B cell (primary cell): ENCODE data around the gene SMAD2. TPM values are rescaled to one million over a fixed set of nuclear protein-coding genes. Genes with fewer than 3 reads are reported as not detected.

Experiments used
- ATAC-seq: fragments of 200-7000 bp; cut with Tn5 transposase; one replicate; pipeline ENCODE4 v1.10.0; 2021; ENCODE audit warnings: low read depth, mild to moderate bottlenecking, moderate number of reproducible peaks, moderate library complexity
- CTCF ChIA-PET: fragments of 350-600 bp; sonication (Branson Sonifier 250); formaldehyde crosslinking; loops from one replicate; lab custom pipeline; 2021; ENCODE audit warnings: antibody characterized with exemption, inconsistent platforms; lab: Charles Lee
- POLR2A ChIA-PET: fragments of 350-600 bp; sonication (Branson Sonifier 250); formaldehyde crosslinking; loops from one replicate; lab custom pipeline; 2021; ENCODE audit warnings: antibody characterized with exemption; lab: Charles Lee
- DNase-seq: peaks from one replicate; pipeline ENCODE4 v3.0.0; 2013
- H2AFZ ChIP-seq: 2 replicates; pipeline ENCODE4 v1.6.1; 2012; ENCODE audit warnings: mild to moderate bottlenecking, low read depth, low read length; ENCODE audit not compliant: insufficient read depth, poor library complexity, severe bottlenecking
- H3K27ac ChIP-seq, 2 donors: 1 replicate in 1 of 2; 2 replicates in 1 of 2; pipeline ENCODE4 v1.5.1; 2012 to 2013; ENCODE audit warnings: low read length in 2 of 2, mild to moderate bottlenecking in 2 of 2, moderate library complexity in 1 of 2
- H3K27me3 ChIP-seq, 4 experiments: fragments of 200-600 bp in 1 of 4; sonication (generic) in 1 of 4; replicated peaks in 1 of 4; 1 replicate in 2 of 4; 2 replicates in 2 of 4; pipeline versions ENCODE4 v1.6.1 to v1.7.0; 2013 to 2016; ENCODE audit warnings: low read length in 3 of 4, mild to moderate bottlenecking in 2 of 4, mixed read lengths in 1 of 4, moderate library complexity in 1 of 4; ENCODE audit not compliant: insufficient read depth in 4 of 4, control insufficient read depth in 3 of 4; ENCODE audit errors: control extremely low read depth in 1 of 4
- H3K36me3 ChIP-seq, 2 experiments: replicated peaks in 1 of 2; 1 replicate in 1 of 2; 2 replicates in 1 of 2; pipeline versions ENCODE4 v1.6.1 to v1.7.1; 2013; ENCODE audit warnings: low read length in 1 of 2; ENCODE audit not compliant: insufficient read depth in 2 of 2, control insufficient read depth in 1 of 2; ENCODE audit errors: control extremely low read depth in 1 of 2, extremely low read depth in 1 of 2
- H3K4me1 ChIP-seq, 2 donors: fragments of 200-600 bp in 1 of 2; sonication (generic) in 1 of 2; 1 replicate in 1 of 2; 2 replicates in 1 of 2; pipeline versions ENCODE4 v1.5.1 to v1.6.1; 2013 to 2017; ENCODE audit warnings: low read length in 2 of 2; ENCODE audit not compliant: control insufficient read depth in 2 of 2, insufficient read depth in 2 of 2
- H3K4me2 ChIP-seq: replicated peaks from 2 replicates; pipeline ENCODE3; 2012; ENCODE audit warnings: mild to moderate bottlenecking, low read depth, low read length; ENCODE audit not compliant: poor library complexity, severe bottlenecking
- H3K4me3 ChIP-seq, 5 experiments: fragments of 200-600 bp in 1 of 5; sonication (generic) in 1 of 5; 1 replicate in 3 of 5; 2 replicates in 2 of 5; pipeline versions ENCODE4 v1.5.1 to v1.7.0; 2011 to 2016; ENCODE audit warnings: low read length in 4 of 5, mild to moderate bottlenecking in 4 of 5, low read depth in 2 of 5, control low read depth in 1 of 5, moderate library complexity in 1 of 5; ENCODE audit not compliant: insufficient read depth in 1 of 5; ENCODE audit errors: control extremely low read depth in 1 of 5, extremely low read depth in 1 of 5
- H3K79me2 ChIP-seq: fragments of 200-600 bp; sonication (generic); one replicate; pipeline ENCODE4 v1.6.0; 2016; ENCODE audit warnings: low read length; ENCODE audit not compliant: control insufficient read depth, insufficient read depth
- H3K9ac ChIP-seq: fragments of 200-600 bp; sonication (generic); 2 replicates; pipeline ENCODE4 v1.6.1; 2017; ENCODE audit warnings: mild to moderate bottlenecking, low read length, moderate library complexity
- H3K9me3 ChIP-seq, 3 donors: one replicate each; pipeline versions ENCODE4 v1.6.1 to v1.7.1; 2013; ENCODE audit warnings: low read length in 2 of 3; ENCODE audit not compliant: control insufficient read depth in 2 of 3, insufficient read depth in 1 of 3; ENCODE audit errors: control extremely low read depth in 1 of 3
- H4K20me1 ChIP-seq: 2 replicates; pipeline ENCODE4 v1.6.0; 2012; ENCODE audit warnings: mild to moderate bottlenecking, low read length; ENCODE audit not compliant: insufficient read depth, control insufficient read depth, poor library complexity, severe bottlenecking
- H3K27ac Mint-ChIP-seq: one replicate; pipeline ENCODE4 v1.8.0; 2021; ENCODE audit warnings: mixed read lengths
- H3K27me3 Mint-ChIP-seq: one replicate; pipeline ENCODE4 v1.8.0; 2021; ENCODE audit warnings: mixed read lengths
- H3K4me1 Mint-ChIP-seq: one replicate; pipeline ENCODE4 v1.8.0; 2021; ENCODE audit warnings: mixed read lengths
- H3K4me3 Mint-ChIP-seq: one replicate; pipeline ENCODE4 v1.8.0; 2021; ENCODE audit warnings: mixed read lengths
- H3K9me3 Mint-ChIP-seq: one replicate; pipeline ENCODE4 v1.8.0; 2022; ENCODE audit warnings: mixed read lengths; ENCODE audit not compliant: insufficient read depth
- CTCF ChIP-seq: fragments of 200-600 bp; IDR thresholded peaks from one replicate; pipeline ENCODE4 v1.8.0; 2022; ENCODE audit warnings: antibody characterized with exemption, mild to moderate bottlenecking
- EZH2 ChIP-seq: IDR thresholded peaks from 2 replicates; pipeline ENCODE4 v1.6.1; 2012; ENCODE audit warnings: borderline replicate concordance, low read depth, mild to moderate bottlenecking, moderate library complexity, low read length; ENCODE audit not compliant: insufficient read depth, poor library complexity, severe bottlenecking
- WGBS: methylation state at CpG from one replicate; pipeline ENCODE4 v1.1.5; 2013; ENCODE audit warnings: missing lambda C conversion rate; ENCODE audit not compliant: insufficient coverage; 5-methylcytosine and 5-hydroxymethylcytosine counted together
- intact Hi-C: fragments of 100-400 bp; cut with micrococcal nuclease; formaldehyde crosslinking; loops from one replicate; pipeline ENCODE4 v1.10.0; 2022
- polyA plus RNA-seq: library from polyadenylated mRNA; depleted of rRNA; stranded (reverse); fragments of >200 nt; gene quantifications from 2 replicates; pipeline ENCODE4 v1.2.3, GENCODE V29; 2012
- total RNA-seq, 2 donors: library from RNA; stranded (reverse); fragments of 120-200 nt in 1 of 2; gene quantifications; 1 replicate in 1 of 2; 2 replicates in 1 of 2; pipeline versions ENCODE4 v1.2.3 to v1.2.4, GENCODE V29; 2013 to 2022

Gene SMAD2
- total and polyA plus RNA-seq, 2 donors (not counting 1 experiment from before 2014, with no cell fraction given), result 23.4 to 139 TPM

- Mint-ChIP-seq H3K9me3 (no peaks in the 10 kb centered on the region), H3K4me1 (no peaks in the 10 kb centered on the region)
- no peak for ATAC-seq
These were observed 133.3 kb downstream of the SMAD2 start for GRCh38 chr18:47797126-47797525.

GRCh38 chr18:47795434-47795814 lies 135.0 kb downstream of the SMAD2 start:
- H4K20me1 ChIP-seq, result no peaks in the 10 kb centered on the region
- H3K9ac ChIP-seq, result no peak overlapping the region
- DNase-seq (no peak), ATAC-seq (no peak)
- peaks cover 0 to 2% (median 0%) of the 10 kb centered on the region in 3 donors for H3K9me3 ChIP-seq
- no peaks in the 10 kb centered on the region for H3K4me1 ChIP-seq
- no peak overlapping the region for H2AFZ ChIP-seq
- H3K4me3 ChIP-seq, result no peak overlapping the region
- H3K79me2 ChIP-seq, result no peaks in the 10 kb centered on the region
- H3K36me3 ChIP-seq, result no peaks in the 10 kb centered on the region
- Mint-ChIP-seq H3K27me3 (peaks cover 40% of the 10 kb centered on the region), H3K27ac (no peak overlapping the region), H3K9me3 (no peaks in the 10 kb centered on the region), H3K4me1 (no peaks in the 10 kb centered on the region), H3K4me3 (no peak overlapping the region)
- ChIA-PET POLR2A (no interaction called here), CTCF (no interaction called here)
- intact Hi-C loops, result no loop called here
- 57% methylated on average over 7 of the region's 7 CpGs for WGBS
- no peak overlapping the region for H3K27ac ChIP-seq
- TF ChIP-seq EZH2, result no peak
- no peak overlapping the region for H3K4me2 ChIP-seq
- H3K27me3 ChIP-seq, result peaks cover 0 to 14% (median 2%) of the 10 kb centered on the region in 4 experiments

More at GRCh38 chr18:47797126-47797525, 133.3 kb downstream of the SMAD2 start:
- Histone ChIP-seq H3K9ac (no peak overlapping the region), H4K20me1 (no peaks in the 10 kb centered on the region), H3K27me3 (peaks cover 0 to 10% (median 2%) of the 10 kb centered on the region in 4 experiments), H3K4me1 (no peaks in the 10 kb centered on the region), H3K4me2 (no peak overlapping the region), H3K79me2 (no peaks in the 10 kb centered on the region), H3K9me3 (peaks cover 0 to 2% (median 0%) of the 10 kb centered on the region in 3 donors), H3K4me3 (no peak overlapping the region), H3K27ac (no peak overlapping the region), H3K36me3 (no peaks in the 10 kb centered on the region), H2AFZ (no peak overlapping the region)
- no peak for DNase-seq
- Mint-ChIP-seq H3K4me3 (no peak overlapping the region), H3K27me3 (peaks cover 36% of the 10 kb centered on the region), H3K27ac (no peak overlapping the region)
- ChIA-PET CTCF (no interaction called here), POLR2A (no interaction called here)
- TF ChIP-seq CTCF, result no peak
- no peak for TF ChIP-seq EZH2
- intact Hi-C loops, result no loop called here
- 93% methylated on average over 5 of the region's 5 CpGs for WGBS
